Stimulated activated effector memory CD8-positive, alpha-beta T cell treated with anti-CD3 and anti-CD28 coated beads, Interleukin-12 subunit alpha, Interleukin-12 subunit beta, amount 100 ng/mL, for 72 hours (primary cell): Measurements from ENCODE around the gene SOCS4.
"Not testable (repeated sequence)": the region's sequence is repeated elsewhere in the genome, so short reads cannot be mapped to it uniquely, and the experiment has no call there.

ENCODE experiments used
- ATAC-seq: fragments of 150-1000 bp; cut with Tn5 transposase; 2 replicates; pipeline ENCODE4 v1.10.0; 2021
- DNase-seq, 2 donors: peaks; one replicate each; pipeline ENCODE4 v3.0.0; 2021 to 2022; ENCODE audit warnings: low spot score in 2 of 2
- H3K27ac Mint-ChIP-seq: one replicate; pipeline ENCODE4 v1.8.0; 2022; ENCODE audit warnings: mild to moderate bottlenecking, mixed read lengths
- H3K36me3 Mint-ChIP-seq: one replicate; pipeline ENCODE4 v1.8.0; 2022; ENCODE audit warnings: mild to moderate bottlenecking, mixed read lengths
- H3K4me1 Mint-ChIP-seq: one replicate; pipeline ENCODE4 v1.8.0; 2022; ENCODE audit warnings: mixed read lengths
- H3K4me3 Mint-ChIP-seq: one replicate; pipeline ENCODE4 v1.8.0; 2022; ENCODE audit warnings: mild to moderate bottlenecking, mixed read lengths
- H3K9me3 Mint-ChIP-seq: one replicate; pipeline ENCODE4 v1.8.0; 2022; ENCODE audit warnings: mixed read lengths

SOCS4 gene

DNA sequence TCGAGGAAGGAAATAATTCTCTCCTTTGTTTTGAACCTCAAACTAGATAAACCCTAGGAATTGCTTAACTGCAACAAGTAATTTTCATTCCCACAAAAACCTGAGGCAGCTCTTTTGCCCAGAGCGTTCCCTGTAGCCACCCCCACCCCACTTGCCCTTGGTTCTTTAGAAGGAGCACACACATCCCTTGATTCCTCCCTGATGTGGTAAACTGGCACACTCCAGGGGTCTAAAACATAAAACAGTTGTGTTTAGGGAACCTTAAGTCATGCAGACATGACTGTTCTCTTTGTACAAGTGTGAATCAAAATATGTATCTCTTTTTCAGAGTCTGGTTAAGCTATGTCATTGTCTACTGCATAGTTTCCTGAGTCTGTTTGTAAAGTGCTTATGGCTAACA is 38.4 kb downstream of the SOCS4 start:
- no peak overlapping the region for H3K4me3 Mint-ChIP-seq
- peak overlapping the region; percentile 70 for H3K27ac Mint-ChIP-seq
- no peaks in the 10 kb centered on the region for H3K9me3 Mint-ChIP-seq
- H3K36me3 Mint-ChIP-seq = peaks cover 79% of the 10 kb centered on the region
- DNase-seq (no peak), ATAC-seq (no peak)
- H3K4me1 Mint-ChIP-seq = peaks cover 23% of the 10 kb centered on the region

DNA sequence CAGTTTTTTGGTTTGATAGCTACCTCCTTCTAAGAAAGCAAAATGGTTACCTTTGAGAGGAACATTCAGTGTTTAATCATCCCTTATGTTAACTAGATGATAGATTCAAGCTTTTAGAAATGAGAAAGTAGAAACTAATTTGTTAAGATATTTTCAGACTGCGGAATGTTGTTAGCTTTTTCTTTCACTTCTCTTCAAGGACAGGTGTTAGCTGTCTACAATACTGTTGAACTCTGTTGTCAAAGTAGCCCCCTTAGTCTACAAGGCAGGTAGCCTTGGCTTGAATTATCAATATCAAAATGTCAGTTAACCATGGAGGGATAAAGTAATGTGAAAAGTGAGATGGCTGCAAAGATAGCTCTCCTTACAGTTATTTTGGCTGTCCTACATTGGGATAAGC is 39.2 kb downstream of the SOCS4 start:
- H3K27ac Mint-ChIP-seq = no peak overlapping the region

DNA sequence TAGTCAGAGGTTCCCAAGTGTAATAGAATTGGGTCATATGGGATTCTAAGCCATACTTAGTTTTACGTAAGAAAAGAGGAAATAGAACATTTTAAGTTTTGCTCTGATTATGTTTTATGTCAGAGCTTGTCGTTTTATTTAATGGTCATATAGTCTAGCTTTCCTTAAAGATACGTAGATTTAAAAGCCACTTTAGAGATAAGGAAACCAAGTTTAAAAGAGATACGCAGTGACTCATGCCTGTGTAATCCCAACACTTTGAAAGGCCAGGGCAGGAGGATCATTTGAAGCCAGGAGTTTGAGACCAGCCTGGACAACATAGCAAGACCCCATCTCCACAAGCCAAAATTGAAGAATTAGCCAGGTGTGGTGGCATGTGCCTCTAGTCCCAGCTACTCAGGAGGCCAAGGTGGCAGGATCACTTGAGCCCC is 44.0 kb downstream of the SOCS4 start:
- peak overlapping the region; percentile 88 for H3K27ac Mint-ChIP-seq
- ATAC-seq (no peak), DNase-seq (no peak)
- no peaks in the 10 kb centered on the region for H3K9me3 Mint-ChIP-seq
- peaks cover 39% of the 10 kb centered on the region for H3K4me1 Mint-ChIP-seq
- H3K4me3 Mint-ChIP-seq = no peak overlapping the region
- H3K36me3 Mint-ChIP-seq = peaks cover 31% of the 10 kb centered on the region

More for the DNA sequence above, 39.2 kb downstream of the SOCS4 start:
- Mint-ChIP-seq H3K9me3 (no peaks in the 10 kb centered on the region), H3K4me3 (no peak overlapping the region), H3K4me1 (peaks cover 20% of the 10 kb centered on the region), H3K36me3 (peaks cover 71% of the 10 kb centered on the region)
- no peak for DNase-seq
- ATAC-seq = no peak

DNA sequence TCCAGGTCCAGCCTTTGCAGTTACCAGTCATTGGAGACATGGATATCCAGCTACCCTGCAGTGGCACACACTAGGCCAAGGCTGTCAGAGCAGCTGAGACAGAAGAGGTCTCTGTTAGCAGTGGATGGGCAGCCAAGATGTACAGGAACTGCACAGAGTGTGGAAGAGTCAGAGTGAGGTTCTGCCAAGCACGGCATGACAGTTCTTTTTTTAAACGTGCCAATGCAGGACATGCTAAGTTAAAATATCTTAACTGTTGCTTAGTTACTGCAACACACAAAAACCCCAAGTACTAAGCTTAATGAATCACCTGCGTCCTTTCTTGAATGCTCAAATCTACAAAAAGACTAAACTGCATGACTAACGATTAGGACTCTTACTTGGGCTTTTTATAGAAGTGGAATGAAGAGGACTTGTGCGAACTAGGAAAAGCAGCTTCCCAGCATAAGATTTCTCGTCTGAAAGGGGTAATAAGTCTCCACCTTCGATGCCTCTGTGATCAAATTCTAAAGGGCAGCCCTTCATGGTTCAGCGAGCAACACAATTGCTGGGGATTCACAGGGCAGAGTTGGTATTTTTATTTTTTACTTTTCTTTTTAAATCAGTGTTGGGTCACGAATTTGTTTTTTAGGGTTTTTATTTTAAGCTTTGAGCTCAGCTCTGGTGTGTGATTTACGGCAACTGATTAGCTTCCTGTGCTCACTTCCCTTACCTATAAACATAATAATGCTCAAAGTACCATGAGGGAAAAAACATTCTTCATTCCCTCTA is 45.0 kb downstream of the SOCS4 start:
- no peaks in the 10 kb centered on the region for H3K9me3 Mint-ChIP-seq
- H3K36me3 Mint-ChIP-seq = peaks cover 20% of the 10 kb centered on the region
- peak overlapping the region; percentile 26 for H3K4me3 Mint-ChIP-seq
- ATAC-seq (peak; percentile 92), DNase-seq (peak in 1 of 2 donors; percentile 56)
- H3K27ac Mint-ChIP-seq = peak overlapping the region; percentile 88
- peaks cover 42% of the 10 kb centered on the region for H3K4me1 Mint-ChIP-seq

DNA sequence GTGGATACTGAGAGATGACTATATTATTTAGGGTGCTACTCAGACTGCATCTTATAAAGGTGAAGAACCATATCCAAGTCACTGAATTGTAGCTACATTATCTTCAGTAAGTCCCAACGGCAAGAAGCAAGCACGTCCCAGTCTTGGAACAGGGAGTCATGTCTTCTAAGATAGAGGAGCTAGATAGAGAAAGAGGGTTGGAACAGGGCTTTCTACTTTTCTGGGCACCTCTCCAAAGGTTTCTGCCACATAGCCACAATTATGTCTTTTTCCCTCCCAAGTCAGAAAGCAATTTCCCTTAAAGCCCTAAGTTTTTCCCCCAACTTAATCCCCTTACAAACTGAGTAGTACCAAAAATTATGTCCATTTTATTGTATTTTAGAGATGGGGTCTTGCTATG is 46.8 kb downstream of the SOCS4 start:
- Mint-ChIP-seq H3K9me3 (no peaks in the 10 kb centered on the region), H3K4me1 (peaks cover 42% of the 10 kb centered on the region), H3K27ac (peak overlapping the region; percentile 84), H3K4me3 (no peak overlapping the region), H3K36me3 (peaks cover 7% of the 10 kb centered on the region)
- no peak for ATAC-seq
- DNase-seq = no peak

DNA sequence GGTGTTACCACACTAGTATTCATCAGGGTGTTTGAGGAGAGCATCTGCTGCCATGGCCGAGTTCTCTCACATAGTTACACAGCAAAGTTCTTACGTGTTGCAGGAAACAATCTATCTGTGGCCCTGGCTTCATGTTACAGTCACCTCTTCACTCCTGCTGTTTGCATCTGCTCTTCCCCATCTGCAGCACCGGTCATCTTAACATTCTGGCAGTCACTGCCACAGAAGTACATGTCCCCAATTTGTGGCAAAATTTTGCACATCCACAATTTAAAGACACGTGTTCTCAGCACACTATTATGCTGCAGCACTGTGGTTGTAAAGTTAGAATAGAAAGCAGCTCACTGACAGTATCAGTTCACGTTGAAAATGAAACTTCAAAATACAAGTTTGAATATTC is 47.6 kb downstream of the SOCS4 start:
- Mint-ChIP-seq H3K27ac (peak overlapping the region; percentile 84), H3K4me3 (peak overlapping the region; percentile 58), H3K36me3 (peaks cover 7% of the 10 kb centered on the region), H3K4me1 (peaks cover 42% of the 10 kb centered on the region), H3K9me3 (no peaks in the 10 kb centered on the region)
- ATAC-seq = peak; percentile 38
- no peak for DNase-seq

DNA sequence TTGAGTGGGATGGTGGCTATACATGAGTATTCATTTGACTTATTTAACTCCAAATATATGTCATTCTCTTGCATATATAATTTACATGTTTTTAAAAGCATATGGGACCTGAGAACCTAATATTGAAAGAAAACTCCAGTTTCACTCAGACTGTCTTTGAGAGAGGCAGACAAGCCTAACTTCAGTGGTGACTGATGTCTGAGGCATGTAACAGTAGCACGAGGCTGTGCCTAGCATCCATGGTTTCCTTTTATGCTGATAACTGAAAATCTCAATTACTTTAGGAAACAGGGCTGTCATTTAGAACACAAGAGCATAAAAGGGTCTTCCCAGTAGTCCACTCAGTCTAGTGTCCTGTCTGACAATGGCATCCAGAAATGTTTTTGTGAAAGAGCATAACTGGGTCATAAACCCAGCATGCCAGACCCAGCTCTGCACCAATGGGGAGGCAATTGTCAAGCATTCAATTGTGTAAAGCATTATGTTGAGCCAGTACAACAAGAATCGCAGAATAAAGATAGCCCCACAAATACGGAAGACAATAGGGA is 48.7 kb downstream of the SOCS4 start:
- ATAC-seq (peak; percentile 24), DNase-seq (no peak)
- peak overlapping the region; percentile 58 for H3K4me3 Mint-ChIP-seq
- peaks cover 41% of the 10 kb centered on the region for H3K4me1 Mint-ChIP-seq
- no peaks in the 10 kb centered on the region for H3K9me3 Mint-ChIP-seq
- H3K27ac Mint-ChIP-seq = peak overlapping the region; percentile 84
- peaks cover 7% of the 10 kb centered on the region for H3K36me3 Mint-ChIP-seq

DNA sequence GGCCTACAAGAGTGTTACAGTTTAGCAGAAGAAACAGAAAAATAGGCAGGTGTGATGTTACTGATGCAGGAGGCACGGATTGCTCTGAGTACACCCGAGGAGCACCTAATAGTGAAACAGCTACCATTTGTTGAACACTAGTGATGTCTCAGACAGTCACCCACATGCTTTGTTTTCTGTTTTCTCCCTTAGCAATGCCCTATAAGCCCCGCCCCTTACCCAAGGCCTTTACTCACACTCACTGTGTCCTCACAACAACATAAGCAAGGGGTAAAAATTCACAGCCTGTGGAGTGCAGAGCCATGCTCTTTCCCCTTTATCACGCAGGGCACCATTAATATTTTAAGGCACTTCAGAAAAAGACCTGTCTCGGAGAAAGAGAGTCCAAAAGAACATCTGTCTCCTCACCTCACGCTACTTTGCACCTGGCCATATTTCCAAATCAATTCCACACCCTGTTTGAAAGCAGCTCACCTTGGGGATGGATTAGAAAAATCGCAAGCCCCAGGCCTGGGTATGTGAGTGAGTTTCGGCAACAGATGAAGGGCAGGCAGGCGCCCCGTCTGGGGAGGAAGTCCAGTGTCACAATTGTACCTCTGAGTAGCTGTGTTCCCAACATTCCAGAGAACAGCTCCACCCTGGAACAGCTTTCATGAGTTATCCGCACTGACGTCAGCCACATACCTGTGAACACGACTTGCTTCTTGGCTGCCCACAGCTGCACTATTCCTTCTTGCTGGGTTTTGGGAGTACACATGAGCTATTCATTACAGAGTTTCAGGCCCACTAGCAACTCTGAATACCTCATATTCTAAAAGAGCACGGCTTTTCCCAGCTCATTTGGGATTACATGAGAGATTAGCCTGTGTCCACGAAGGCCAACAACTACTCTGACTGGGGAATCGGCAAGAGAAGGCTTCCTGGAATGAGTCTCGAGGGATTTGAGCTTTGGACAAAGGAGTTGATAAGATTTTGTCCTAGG is 50.4 kb downstream of the SOCS4 start:
- H3K4me3 Mint-ChIP-seq = no peak overlapping the region
- DNase-seq (no peak), ATAC-seq (peak; percentile 89)
- no peaks in the 10 kb centered on the region for H3K9me3 Mint-ChIP-seq
- no peak overlapping the region for H3K27ac Mint-ChIP-seq
- H3K4me1 Mint-ChIP-seq = peaks cover 24% of the 10 kb centered on the region
- no peaks in the 10 kb centered on the region for H3K36me3 Mint-ChIP-seq

DNA sequence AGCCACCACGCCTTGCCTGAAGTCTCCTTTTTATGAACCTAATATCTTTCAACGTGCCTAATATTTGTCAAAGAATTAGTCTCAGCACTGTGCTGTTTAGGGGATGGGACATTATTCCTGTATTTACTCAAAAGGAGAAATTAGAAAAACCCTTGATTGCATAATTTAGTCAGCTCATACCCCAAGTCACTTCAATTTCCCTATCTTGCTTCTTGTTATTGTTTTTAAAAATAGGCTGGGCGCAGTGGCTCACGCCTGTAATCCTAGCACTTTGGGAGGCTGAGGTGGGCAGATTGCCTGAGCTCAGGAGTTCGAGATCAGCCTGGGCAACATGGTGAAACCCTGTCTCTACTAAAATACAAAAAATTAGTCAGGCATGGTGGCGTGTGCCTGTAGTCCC is 52.9 kb downstream of the SOCS4 start:
- not testable (repeated sequence) for H3K9me3 Mint-ChIP-seq, H3K36me3 Mint-ChIP-seq, H3K27ac Mint-ChIP-seq, ATAC-seq, H3K4me1 Mint-ChIP-seq, DNase-seq, H3K4me3 Mint-ChIP-seq

DNA sequence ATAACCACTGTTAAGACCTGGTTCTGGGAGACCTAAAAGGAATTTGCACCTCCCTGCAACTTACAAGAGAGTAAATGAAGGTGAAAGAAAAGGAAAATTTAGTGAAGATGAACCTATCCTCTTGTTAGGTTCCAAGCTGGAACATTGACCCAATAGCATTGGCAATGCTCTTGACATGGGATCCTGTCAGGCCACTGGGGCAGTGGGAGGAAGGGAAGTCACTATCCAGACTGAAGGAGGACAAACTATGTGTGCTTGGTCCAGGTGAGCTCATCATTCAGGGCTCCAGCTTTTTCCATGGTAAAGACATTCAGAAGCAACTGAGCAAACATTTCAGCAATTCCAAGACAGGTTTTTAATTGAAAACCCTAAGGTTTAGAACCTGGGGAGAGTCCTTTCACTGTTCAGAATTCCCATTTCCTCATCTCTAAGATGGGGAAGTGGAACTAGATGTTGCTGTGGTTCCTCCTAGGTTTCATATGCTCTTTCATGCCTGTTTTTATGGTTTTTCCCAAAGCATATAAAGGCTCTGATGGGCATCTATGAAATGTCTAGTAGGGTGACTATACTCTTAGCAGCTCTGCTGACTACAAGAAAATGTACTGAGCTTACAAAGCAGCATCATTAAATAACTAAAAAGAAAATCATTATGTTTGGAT is 57.5 kb downstream of the SOCS4 start:
- DNase-seq = no peak
- Mint-ChIP-seq H3K4me3 (no peak overlapping the region), H3K27ac (no peak overlapping the region), H3K4me1 (no peaks in the 10 kb centered on the region), H3K9me3 (no peaks in the 10 kb centered on the region), H3K36me3 (no peaks in the 10 kb centered on the region)
- ATAC-seq = no peak

DNA sequence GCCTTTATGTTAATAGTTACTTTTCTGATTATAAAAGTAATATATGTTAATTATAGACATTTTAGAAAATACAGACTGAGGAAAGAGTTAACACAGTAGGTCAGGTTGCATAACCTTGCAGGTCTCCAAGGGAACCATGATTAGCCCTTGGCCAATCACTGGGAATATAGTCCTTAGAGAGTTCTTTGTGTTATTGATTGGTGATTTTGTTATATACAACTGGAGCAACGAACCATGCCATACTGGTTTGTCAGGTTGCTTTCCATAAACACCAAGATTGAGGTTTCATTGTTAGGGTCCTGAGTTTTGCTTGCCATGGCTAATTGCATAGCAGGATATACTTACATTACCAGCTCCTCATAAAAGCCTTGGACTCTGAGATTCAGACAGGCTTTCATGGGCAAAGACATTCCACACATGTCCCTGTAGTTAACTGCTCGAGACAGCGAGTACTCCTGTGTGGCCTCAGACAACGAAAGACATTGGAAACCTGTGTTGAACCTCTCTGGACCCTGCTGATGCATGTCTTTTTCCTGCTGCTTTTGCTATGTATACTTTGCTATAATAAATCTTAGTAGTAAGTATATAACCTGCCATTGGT is 58.1 kb downstream of the SOCS4 start:
- no peaks in the 10 kb centered on the region for H3K9me3 Mint-ChIP-seq
- H3K4me1 Mint-ChIP-seq = no peaks in the 10 kb centered on the region
- ATAC-seq = no peak
- H3K36me3 Mint-ChIP-seq = no peaks in the 10 kb centered on the region
- H3K4me3 Mint-ChIP-seq = no peak overlapping the region
- DNase-seq = no peak
- no peak overlapping the region for H3K27ac Mint-ChIP-seq

DNA sequence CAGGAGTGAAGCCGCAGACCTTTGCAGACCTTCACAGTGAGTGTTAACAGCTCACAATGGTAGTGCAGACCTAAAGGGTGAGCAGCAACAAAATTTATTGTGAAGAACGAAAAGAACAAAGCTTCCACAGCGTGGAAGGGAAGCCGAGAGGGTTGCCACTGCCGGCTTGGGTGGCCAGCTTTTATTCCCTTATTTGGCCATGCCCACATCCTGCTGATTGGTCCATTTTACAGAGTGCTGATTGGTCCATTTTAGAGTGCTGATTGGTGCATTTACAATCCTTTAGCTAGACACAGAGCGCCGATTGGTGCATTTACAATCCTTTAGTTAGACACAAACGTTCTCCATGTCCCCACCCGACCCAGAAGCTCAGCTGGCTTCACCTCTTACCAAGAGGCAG is 59.9 kb downstream of the SOCS4 start:
- Mint-ChIP-seq H3K4me3 (no peak overlapping the region), H3K36me3 (no peaks in the 10 kb centered on the region), H3K27ac (no peak overlapping the region), H3K4me1 (no peaks in the 10 kb centered on the region), H3K9me3 (no peaks in the 10 kb centered on the region)
- ATAC-seq = no peak
- no peak for DNase-seq

DNA sequence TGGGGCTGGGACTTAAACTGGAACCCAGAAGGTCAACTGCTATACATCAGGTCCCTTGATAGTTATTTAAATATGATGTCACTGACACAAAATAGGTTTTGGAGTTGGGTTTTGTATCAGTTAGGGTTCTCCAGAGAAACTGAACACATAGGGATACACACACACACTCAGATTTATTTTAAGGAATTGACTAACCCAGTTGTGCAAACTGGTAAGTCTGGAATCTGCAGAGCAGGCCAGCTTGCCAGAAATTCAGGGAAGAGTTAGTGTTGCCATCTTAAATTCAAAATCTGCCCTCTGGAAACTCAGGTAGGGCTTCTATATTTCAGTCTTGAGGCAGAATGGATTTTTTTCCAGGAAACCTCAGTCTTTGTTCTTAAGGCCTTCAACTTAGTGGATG is 61.3 kb downstream of the SOCS4 start:
- no peaks in the 10 kb centered on the region for H3K36me3 Mint-ChIP-seq
- no peak overlapping the region for H3K27ac Mint-ChIP-seq
- ATAC-seq = no peak
- no peaks in the 10 kb centered on the region for H3K9me3 Mint-ChIP-seq
- no peak for DNase-seq
- H3K4me1 Mint-ChIP-seq = peaks cover 8% of the 10 kb centered on the region
- no peak overlapping the region for H3K4me3 Mint-ChIP-seq

DNA sequence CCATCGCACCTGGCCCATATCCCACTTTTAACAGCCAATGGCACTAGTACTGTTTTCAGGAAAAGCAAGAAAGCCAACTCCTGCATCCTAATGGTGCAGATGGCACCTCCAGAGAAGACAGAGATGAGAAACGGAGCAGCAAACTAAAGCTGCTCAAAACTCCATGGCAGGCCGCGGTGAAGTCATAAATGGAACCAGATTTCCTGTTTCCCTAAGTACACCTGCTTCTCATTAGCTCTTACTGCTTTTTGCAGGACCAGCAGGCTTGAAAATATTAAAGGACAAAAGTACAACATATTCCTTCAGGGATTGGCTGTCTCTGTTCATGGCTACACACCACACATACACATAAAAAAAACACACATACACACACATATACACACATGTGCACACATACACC is 65.3 kb downstream of the SOCS4 start:
- ATAC-seq = no peak
- no peak overlapping the region for H3K27ac Mint-ChIP-seq
- no peak for DNase-seq
- H3K4me1 Mint-ChIP-seq = peaks cover 15% of the 10 kb centered on the region
- H3K4me3 Mint-ChIP-seq = no peak overlapping the region
- H3K9me3 Mint-ChIP-seq = no peaks in the 10 kb centered on the region
- H3K36me3 Mint-ChIP-seq = no peaks in the 10 kb centered on the region
